Measurements from ENCODE around the gene CAMKMT. TPM values are rescaled to one million over a fixed set of nuclear protein-coding genes. Genes with fewer than 3 reads are reported as not detected.

CAMKMT gene
- total RNA-seq, 4 donors from 2014 or later = 9.8 to 33.0 (median 18.7) TPM

DNA sequence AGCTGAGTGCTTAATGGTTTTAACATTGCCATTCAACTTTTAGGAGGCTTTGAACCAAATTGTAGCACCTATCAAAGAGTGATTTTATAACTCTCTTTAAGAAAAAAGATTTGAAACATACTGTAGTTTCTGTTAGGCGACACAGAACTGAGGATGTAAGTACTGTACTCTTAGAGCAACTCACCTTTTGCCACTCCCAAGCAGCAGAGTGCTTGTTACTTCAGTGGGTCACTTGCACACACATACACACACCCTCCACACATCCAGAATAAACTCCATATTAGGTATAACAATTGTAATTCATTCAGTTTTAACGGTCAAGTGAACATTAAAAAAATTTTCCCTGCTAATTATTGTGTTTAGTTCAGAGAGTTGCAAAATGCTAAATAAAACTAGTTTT, 118.3 kb downstream of the CAMKMT start:
- DNase-seq = no peak
- no peak for TF ChIP-seq POLR2A (IDR thresholded peaks at IDR 0.05)
- TF ChIP-seq, protein P1, sequence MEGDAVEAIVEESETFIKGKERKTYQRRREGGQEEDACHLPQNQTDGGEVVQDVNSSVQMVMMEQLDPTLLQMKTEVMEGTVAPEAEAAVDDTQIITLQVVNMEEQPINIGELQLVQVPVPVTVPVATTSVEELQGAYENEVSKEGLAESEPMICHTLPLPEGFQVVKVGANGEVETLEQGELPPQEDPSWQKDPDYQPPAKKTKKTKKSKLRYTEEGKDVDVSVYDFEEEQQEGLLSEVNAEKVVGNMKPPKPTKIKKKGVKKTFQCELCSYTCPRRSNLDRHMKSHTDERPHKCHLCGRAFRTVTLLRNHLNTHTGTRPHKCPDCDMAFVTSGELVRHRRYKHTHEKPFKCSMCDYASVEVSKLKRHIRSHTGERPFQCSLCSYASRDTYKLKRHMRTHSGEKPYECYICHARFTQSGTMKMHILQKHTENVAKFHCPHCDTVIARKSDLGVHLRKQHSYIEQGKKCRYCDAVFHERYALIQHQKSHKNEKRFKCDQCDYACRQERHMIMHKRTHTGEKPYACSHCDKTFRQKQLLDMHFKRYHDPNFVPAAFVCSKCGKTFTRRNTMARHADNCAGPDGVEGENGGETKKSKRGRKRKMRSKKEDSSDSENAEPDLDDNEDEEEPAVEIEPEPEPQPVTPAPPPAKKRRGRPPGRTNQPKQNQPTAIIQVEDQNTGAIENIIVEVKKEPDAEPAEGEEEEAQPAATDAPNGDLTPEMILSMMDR (IDR thresholded peaks at IDR 0.05) = no peak
- Histone ChIP-seq H3K27me3 (no peaks in the 10 kb centered on the region), H3K4me3 (no peak overlapping the region), H3K36me3 (no peaks in the 10 kb centered on the region), H3K9me3 (no peaks in the 10 kb centered on the region), H3K27ac (no peak overlapping the region), H3K4me1 (no peaks in the 10 kb centered on the region)

DNA sequence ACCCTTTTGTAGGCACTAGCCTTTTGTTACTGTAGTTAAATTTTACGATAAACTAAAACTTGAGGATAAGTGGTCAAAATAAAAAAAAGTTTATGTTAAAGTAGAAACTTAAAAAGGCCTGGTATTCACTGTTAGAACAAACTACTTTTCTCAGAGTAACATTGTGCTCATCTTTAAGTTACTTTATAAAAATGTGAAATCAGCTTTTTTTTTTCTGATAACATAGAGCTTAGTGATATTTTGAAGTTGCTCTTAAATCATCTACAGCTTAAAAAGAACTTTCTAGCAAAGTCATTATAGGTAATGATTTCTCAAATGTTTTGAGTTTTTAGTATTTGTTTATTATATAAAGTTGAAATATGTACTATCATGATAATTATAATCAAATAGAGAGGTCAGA, 125.3 kb downstream of the CAMKMT start:
- H3K4me3 ChIP-seq = no peak overlapping the region
- H3K9me3 ChIP-seq = no peaks in the 10 kb centered on the region
- H3K27me3 ChIP-seq = no peaks in the 10 kb centered on the region
- DNase-seq = no peak
- no peak for TF ChIP-seq POLR2A (IDR thresholded peaks at IDR 0.05)
- TF ChIP-seq, protein P1 (IDR thresholded peaks at IDR 0.05) = no peak
- H3K36me3 ChIP-seq = no peaks in the 10 kb centered on the region
- H3K4me1 ChIP-seq = no peaks in the 10 kb centered on the region
- H3K27ac ChIP-seq = no peak overlapping the region

DNA sequence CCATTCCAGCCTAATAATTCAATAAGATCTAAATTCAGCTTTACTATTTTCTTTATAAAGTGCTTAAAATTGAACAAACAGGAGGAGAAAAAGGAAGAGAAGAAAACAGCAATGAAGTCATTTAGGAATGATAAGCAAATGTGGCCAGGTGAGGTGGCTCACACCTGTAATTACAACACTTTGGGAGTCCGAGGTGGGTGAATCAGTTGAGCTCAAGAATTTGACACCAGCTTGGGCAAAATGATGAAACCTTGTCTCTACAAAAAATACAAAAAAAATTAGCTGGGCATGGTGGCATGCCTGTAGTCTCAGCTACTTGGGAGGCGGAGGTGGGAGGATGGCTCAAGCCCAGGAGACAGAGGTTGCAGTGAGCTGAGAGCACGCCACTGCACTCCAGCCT, 129.0 kb downstream of the CAMKMT start:
- no peaks in the 10 kb centered on the region for H3K9me3 ChIP-seq
- DNase-seq = no peak
- no peak overlapping the region for H3K27ac ChIP-seq
- H3K27me3 ChIP-seq = no peaks in the 10 kb centered on the region
- no peaks in the 10 kb centered on the region for H3K4me1 ChIP-seq
- H3K4me3 ChIP-seq = no peak overlapping the region
- H3K36me3 ChIP-seq = no peaks in the 10 kb centered on the region
- TF ChIP-seq, protein P1 (IDR thresholded peaks at IDR 0.05) = no peak
- TF ChIP-seq POLR2A (IDR thresholded peaks at IDR 0.05) = no peak

DNA sequence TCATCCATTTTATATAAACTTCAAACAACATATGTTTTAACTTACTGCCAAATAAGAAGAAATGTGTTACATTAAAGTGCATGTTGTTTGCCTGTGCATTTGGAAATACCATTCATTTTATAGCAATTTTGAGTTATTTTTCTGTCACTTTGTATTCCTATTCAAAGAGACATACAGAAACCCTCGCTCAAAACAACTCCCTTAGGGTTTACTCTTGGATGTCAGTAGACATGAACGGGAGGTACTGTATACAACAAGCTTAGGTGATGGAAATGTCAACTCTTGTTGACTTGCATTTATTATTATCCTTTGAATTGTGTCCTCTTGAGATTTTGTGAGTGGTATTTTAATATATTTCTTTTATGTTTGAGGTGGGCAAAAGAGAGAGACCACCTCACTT, 132.3 kb downstream of the CAMKMT start:
- DNase-seq = no peak
- Histone ChIP-seq H3K27ac (no peak overlapping the region), H3K4me3 (no peak overlapping the region), H3K27me3 (no peaks in the 10 kb centered on the region), H3K36me3 (no peaks in the 10 kb centered on the region), H3K9me3 (no peaks in the 10 kb centered on the region), H3K4me1 (no peaks in the 10 kb centered on the region)
- no peak for TF ChIP-seq POLR2A (IDR thresholded peaks at IDR 0.05)
- TF ChIP-seq, protein P1 (IDR thresholded peaks at IDR 0.05) = no peak

DNA sequence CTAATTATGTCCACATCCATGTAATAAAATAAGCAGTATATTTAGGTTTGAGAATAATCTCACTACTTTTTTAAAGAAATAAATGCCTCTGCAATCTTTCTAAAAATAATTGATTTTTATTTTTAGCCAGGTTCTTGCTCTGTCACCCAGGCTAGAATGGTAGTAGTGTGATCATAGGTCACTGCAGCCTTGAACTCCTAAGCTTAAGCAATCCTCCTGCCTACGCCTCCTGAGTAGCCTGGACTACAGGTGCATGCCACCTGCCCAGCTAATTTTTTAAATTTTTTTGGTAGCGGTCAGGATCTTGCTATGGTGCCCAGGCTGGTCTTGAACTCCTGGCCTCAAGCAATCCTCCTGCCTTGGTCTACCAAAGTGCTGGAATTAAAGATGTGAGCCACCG, 133.3 kb downstream of the CAMKMT start:
- no peak overlapping the region for H3K27ac ChIP-seq
- H3K36me3 ChIP-seq = no peaks in the 10 kb centered on the region
- H3K4me1 ChIP-seq = no peaks in the 10 kb centered on the region
- no peak for DNase-seq
- TF ChIP-seq, protein P1 (IDR thresholded peaks at IDR 0.05) = no peak
- no peak for TF ChIP-seq POLR2A (IDR thresholded peaks at IDR 0.05)
- H3K27me3 ChIP-seq = no peaks in the 10 kb centered on the region
- no peaks in the 10 kb centered on the region for H3K9me3 ChIP-seq
- H3K4me3 ChIP-seq = no peak overlapping the region

DNA sequence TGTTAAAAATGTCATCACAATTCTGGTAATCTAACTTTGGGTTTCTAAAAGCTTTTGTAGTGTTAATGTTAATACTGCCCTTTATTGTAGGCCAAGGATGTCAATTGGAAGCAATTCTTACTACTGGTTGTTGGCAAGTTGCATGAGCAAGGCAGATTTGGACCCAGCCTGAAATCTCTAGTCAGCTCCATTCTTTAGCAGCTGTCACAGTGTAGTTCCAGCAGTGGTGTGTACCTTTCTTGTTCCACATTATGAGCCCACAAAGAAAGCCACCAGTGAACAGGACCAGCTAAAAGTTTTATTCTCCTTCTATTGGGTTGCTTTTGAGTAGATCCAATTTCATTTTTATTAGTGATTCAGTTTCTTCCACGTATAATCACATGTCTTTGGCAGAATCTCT, 133.8 kb downstream of the CAMKMT start:
- TF ChIP-seq POLR2A (IDR thresholded peaks at IDR 0.05) = no peak
- TF ChIP-seq, protein P1 (IDR thresholded peaks at IDR 0.05) = no peak

More for the DNA sequence above, 133.8 kb downstream of the CAMKMT start:
- H3K27ac ChIP-seq = no peak overlapping the region
- H3K36me3 ChIP-seq = no peaks in the 10 kb centered on the region
- no peak overlapping the region for H3K4me3 ChIP-seq
- no peaks in the 10 kb centered on the region for H3K4me1 ChIP-seq
- DNase-seq = no peak
- no peaks in the 10 kb centered on the region for H3K9me3 ChIP-seq
- no peaks in the 10 kb centered on the region for H3K27me3 ChIP-seq

All from Peyer's patch (tissue), 4 donors.